ENCODE data around the gene FOXO3.
"Not testable (repeated sequence)": the region's sequence is repeated elsewhere in the genome, so short reads cannot be mapped to it uniquely, and the experiment has no call there.

Gene FOXO3

GRCh38 chr6:108633436-108633835 is 72.7 kb downstream of the FOXO3 start:
- no peak for DNase-seq

GRCh38 chr6:108635505-108636226 is 74.9 kb downstream of the FOXO3 start:
- DNase-seq: no peak

- no peak for DNase-seq
Observed at GRCh38 chr6:108637963-108638362, 77.2 kb downstream of the FOXO3 start.

GRCh38 chr6:108638993-108639392 is 78.3 kb downstream of the FOXO3 start:
- DNase-seq: no peak

- DNase-seq: no peak
Observed at GRCh38 chr6:108640104-108640503, 79.4 kb downstream of the FOXO3 start.

GRCh38 chr6:108643184-108643583 is 82.5 kb downstream of the FOXO3 start:
- no peak for DNase-seq

GRCh38 chr6:108644252-108644651 is 83.5 kb downstream of the FOXO3 start:
- no peak for DNase-seq

GRCh38 chr6:108648191-108648590 is 87.5 kb downstream of the FOXO3 start:
- DNase-seq: no peak

GRCh38 chr6:108650325-108650724 is 89.6 kb downstream of the FOXO3 start:
- DNase-seq: no peak

GRCh38 chr6:108650781-108651180 is 90.1 kb downstream of the FOXO3 start:
- DNase-seq: no peak

GRCh38 chr6:108651340-108652227 is 90.9 kb downstream of the FOXO3 start:
- DNase-seq: no peak

- no peak for DNase-seq
Observed at GRCh38 chr6:108652375-108652774, 91.7 kb downstream of the FOXO3 start.

GRCh38 chr6:108653949-108654348 is 93.2 kb downstream of the FOXO3 start:
- no peak for DNase-seq

- no peak for DNase-seq
Observed at GRCh38 chr6:108654465-108655106, 93.9 kb downstream of the FOXO3 start.

- DNase-seq: no peak
Observed at GRCh38 chr6:108655806-108656651, 95.3 kb downstream of the FOXO3 start.

GRCh38 chr6:108656836-108657235 is 96.1 kb downstream of the FOXO3 start:
- no peak for DNase-seq

GRCh38 chr6:108658174-108658573 is 97.5 kb downstream of the FOXO3 start:
- no peak for DNase-seq

GRCh38 chr6:108658785-108659184 is 98.1 kb downstream of the FOXO3 start:
- DNase-seq: not testable (repeated sequence)

GRCh38 chr6:108660251-108660650 is 99.5 kb downstream of the FOXO3 start:
- peak; percentile 18 for DNase-seq

GRCh38 chr6:108661430-108661829 is 100.7 kb downstream of the FOXO3 start:
- DNase-seq: peak; percentile 23

- DNase-seq: no peak
Observed at GRCh38 chr6:108661982-108662381, 101.3 kb downstream of the FOXO3 start.

- DNase-seq: no peak
Observed at GRCh38 chr6:108662702-108663101, 102.0 kb downstream of the FOXO3 start.
